Posterior vena cava (tissue), 2 donors: ENCODE results near the gene CHD8. TPM values are rescaled to one million over a fixed set of nuclear protein-coding genes. Genes with fewer than 3 reads are reported as not detected.

ENCODE experiments used
- DNase-seq: peaks from one replicate; pipeline ENCODE4 v3.0.0-alpha.2; 2020; ENCODE audit warnings: low spot score
- intact Hi-C, 2 donors: fragments of 100-400 bp; cut with DNase I; formaldehyde crosslinking; loops; one replicate each; pipeline versions ENCODE4 v1.14.1 to v1.14.2; 2022 to 2023
- long read RNA-seq, 2 donors: library from polyadenylated mRNA; unstranded; transcript quantifications; one replicate each; pipeline ENCODE4 v2.0.0, GENCODE V29; 2020 to 2021
- total RNA-seq, 2 donors: library from RNA; stranded (reverse); fragmentation: NEBNext Ultra II Directional; extraction: Animal tissue kit (Norgen Biotek cat#: 25700); gene quantifications; one replicate each; pipeline ENCODE4 v1.2.1, GENCODE V29; 2021
- donor health status: DM: yes; HTN: yes; CAD: no.
- donor health status: DM: yes; HTN: yes; CAD: no.

The CHD8 gene, protein sequence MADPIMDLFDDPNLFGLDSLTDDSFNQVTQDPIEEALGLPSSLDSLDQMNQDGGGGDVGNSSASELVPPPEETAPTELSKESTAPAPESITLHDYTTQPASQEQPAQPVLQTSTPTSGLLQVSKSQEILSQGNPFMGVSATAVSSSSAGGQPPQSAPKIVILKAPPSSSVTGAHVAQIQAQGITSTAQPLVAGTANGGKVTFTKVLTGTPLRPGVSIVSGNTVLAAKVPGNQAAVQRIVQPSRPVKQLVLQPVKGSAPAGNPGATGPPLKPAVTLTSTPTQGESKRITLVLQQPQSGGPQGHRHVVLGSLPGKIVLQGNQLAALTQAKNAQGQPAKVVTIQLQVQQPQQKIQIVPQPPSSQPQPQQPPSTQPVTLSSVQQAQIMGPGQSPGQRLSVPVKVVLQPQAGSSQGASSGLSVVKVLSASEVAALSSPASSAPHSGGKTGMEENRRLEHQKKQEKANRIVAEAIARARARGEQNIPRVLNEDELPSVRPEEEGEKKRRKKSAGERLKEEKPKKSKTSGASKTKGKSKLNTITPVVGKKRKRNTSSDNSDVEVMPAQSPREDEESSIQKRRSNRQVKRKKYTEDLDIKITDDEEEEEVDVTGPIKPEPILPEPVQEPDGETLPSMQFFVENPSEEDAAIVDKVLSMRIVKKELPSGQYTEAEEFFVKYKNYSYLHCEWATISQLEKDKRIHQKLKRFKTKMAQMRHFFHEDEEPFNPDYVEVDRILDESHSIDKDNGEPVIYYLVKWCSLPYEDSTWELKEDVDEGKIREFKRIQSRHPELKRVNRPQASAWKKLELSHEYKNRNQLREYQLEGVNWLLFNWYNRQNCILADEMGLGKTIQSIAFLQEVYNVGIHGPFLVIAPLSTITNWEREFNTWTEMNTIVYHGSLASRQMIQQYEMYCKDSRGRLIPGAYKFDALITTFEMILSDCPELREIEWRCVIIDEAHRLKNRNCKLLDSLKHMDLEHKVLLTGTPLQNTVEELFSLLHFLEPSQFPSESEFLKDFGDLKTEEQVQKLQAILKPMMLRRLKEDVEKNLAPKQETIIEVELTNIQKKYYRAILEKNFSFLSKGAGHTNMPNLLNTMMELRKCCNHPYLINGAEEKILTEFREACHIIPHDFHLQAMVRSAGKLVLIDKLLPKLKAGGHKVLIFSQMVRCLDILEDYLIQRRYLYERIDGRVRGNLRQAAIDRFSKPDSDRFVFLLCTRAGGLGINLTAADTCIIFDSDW (N-terminal part only)
- total RNA-seq: 10 to 100 TPM; 49.7 to 56.3 TPM
- long read RNA-seq, donor 1, partial matches to known transcripts: 12 of 15 reads
- long read RNA-seq, donor 1, other reads (novel, unspliced or antisense): 1 of 15 reads
- long read RNA-seq, donor 2, partial matches to known transcripts: 15 of 19 reads
- long read RNA-seq, donor 2, other reads (novel, unspliced or antisense): 4 of 19 reads

DNA sequence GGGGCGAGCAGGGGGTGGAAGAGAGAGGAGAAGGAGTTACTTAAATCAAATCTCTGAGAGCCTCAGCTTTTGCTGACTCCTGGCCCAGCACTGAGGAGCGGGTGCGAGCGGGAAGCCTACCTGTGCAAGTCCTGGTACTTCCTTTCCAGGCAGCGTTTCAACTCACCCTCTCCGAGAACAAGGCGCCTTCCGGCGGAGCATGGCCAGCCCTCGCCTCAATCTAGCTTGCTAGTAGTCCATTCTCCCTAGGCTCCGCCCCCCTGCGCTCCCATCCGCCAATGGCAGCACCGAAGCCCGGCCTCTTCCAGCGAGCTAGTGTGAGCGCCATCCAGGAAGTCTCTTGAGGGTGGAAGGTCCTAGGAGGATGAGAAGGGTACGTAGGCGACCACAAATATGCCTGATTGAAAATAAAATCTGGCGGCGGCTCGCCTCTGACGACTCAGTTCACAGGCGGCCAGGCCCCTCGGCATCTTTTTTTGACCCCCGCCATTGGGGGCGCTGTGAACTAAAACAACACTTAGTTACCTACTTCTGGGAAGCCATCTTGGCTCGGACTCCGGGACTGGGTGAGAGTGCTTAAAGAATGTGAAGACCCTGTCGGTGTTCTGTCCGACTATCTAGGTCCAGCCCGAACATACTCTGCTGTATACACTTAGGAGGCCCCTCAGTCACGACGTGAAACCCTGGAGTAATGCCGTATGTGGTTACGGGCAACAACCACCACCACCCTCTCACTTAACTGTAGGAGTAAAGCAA lies at the start of gene CHD8:
Gene CHD8 (minus strand): TSS at position 212 of the 756 bp plus-strand sequence. CDS start 24,480 bp downstream, outside the sequence.
- intact Hi-C loops: no loop called here
- peak; percentile 100 for DNase-seq

GRCh38 chr14:21505012-21505553 lies 49.2 kb upstream of the CHD8 start:
- no peak for DNase-seq
- intact Hi-C loops: no loop called here

- DNase-seq: no peak
- intact Hi-C loops: no loop called here
Observed at GRCh38 chr14:21503376-21503775, 47.5 kb upstream of the CHD8 start.

GRCh38 chr14:21501568-21501967 lies 45.6 kb upstream of the CHD8 start:
- intact Hi-C loops: no loop called here
- no peak for DNase-seq

- DNase-seq: no peak
- intact Hi-C loops: loop anchor here in 1 of 2 donors (5.0 kb wide), 1 partner anchor 58 kb away; no protein-coding TSS in a partner anchor
Observed at GRCh38 chr14:21498540-21499526, 42.9 kb upstream of the CHD8 start.

GRCh38 chr14:21496453-21496852 lies 40.5 kb upstream of the CHD8 start:
- no peak for DNase-seq

GRCh38 chr14:21494902-21495762 lies 39.2 kb upstream of the CHD8 start:
- intact Hi-C loops: loop anchor here in 1 of 2 donors (5.0 kb wide), 1 partner anchor 62 kb away; no protein-coding TSS in a partner anchor
- DNase-seq: no peak

More at GRCh38 chr14:21496453-21496852, 40.5 kb upstream of the CHD8 start:
- intact Hi-C loops: loop anchor here in 1 of 2 donors (5.0 kb wide), 1 partner anchor 61 kb away; no protein-coding TSS in a partner anchor

GRCh38 chr14:21486640-21487087 lies 30.7 kb upstream of the CHD8 start:
- intact Hi-C loops: no loop called here
- no peak for DNase-seq

- intact Hi-C loops: no loop called here
- DNase-seq: peak; percentile 98
Observed at GRCh38 chr14:21476925-21477681, 21.2 kb upstream of the CHD8 start, which contains the start of the genes RAB2B and TOX4. Gene RAB2B (minus strand): TSS chr14:21476959. CDS start chr14:21476872, 87 bp downstream. Gene TOX4 (plus strand): TSS chr14:21477195. CDS start chr14:21477279, 84 bp downstream.

DNA sequence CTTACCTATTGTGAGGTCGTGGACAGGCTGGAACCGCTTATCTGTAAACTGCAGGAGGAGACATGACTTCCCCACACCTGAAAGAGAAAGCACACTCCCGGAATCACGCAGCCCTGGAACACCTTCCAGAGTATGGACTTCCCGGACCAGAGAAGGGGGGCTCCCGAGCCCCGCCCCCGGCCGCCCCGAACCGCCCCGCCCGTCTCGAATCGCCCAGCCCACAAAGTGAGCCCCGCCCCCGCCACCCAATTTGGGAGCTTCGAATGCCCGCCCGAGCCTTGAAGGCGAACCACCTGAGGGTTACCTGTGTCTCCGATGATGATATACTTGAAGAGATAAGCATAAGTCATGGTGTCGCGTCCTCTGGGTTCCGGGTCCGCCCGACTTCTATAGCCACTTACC lies 20.6 kb upstream of the CHD8 start:
- intact Hi-C loops: no loop called here
- DNase-seq: peak; percentile 94

GRCh38 chr14:21475767-21476522 lies 20.0 kb upstream of the CHD8 start:
- intact Hi-C loops: no loop called here
- no peak for DNase-seq

DNA sequence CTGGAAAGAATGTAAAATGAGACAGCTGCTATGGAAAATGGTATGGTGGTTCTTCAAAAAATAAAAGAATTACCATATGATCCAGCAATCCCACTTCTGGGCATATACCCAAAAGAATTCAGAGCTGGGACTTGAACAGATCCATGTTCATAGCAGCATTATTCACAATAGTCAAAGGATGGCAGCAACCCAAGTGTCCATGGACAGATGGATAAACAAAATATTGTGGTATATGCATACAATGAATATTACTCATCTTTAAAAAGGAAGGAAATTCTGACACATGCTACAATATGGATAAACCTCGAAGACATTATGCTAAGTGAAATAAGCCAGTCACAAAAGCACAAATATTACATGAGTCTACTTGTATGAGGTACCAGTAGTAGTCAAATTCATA lies 11.7 kb upstream of the CHD8 start:
- intact Hi-C loops: loop anchor here in 1 of 2 donors (10.0 kb wide), 1 partner anchor 1453 kb away; the partner anchor contains the start of gene OR4K14
- no peak for DNase-seq

- intact Hi-C loops: no loop called here
- DNase-seq: no peak
Observed at GRCh38 chr14:21455592-21455911, 371 bp downstream of the CHD8 start.

DNA sequence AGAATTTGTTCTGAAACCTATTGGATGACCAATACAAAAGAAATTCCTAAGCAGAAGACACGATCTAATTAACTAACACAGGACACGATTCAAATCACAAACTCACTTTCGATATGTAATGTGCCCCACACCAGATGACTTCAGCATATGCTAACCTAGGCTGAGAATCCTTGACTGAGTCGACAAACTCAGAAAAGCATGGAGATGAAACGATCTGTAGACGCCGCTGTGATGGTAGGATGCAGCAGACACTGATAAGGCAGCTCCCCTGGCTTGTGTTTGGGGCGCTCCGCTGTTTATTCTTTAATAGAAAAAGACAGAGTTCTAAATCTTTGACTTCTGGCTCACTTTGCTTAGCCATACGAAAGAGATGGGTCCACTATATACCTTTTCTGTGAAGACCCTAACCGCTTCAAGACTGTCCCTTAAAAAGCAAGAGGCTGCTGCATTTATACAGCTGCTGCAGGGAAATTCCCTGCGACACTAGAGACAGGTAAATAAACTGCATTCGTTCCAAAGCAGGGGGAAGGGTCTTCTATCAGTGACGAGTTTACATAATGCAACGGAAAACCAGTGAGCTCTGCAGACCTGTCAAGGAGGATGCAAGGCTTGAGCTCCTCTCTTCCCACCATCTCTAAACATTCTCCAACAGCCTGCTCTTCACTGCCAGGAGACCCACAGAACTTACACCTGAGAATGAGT lies 929 bp downstream of the CHD8 start:
- intact Hi-C loops: no loop called here

More for the DNA sequence above, 929 bp downstream of the CHD8 start:
- no peak for DNase-seq
